Activated CD8-positive, alpha-beta memory T cell treated with anti-CD3 and anti-CD28 coated beads for 48 hours (primary cell): ENCODE data around the gene UBE2H.
"Not testable (repeated sequence)": the region's sequence is repeated elsewhere in the genome, so short reads cannot be mapped to it uniquely, and the experiment has no call there.

Experiments
- DNase-seq, 3 experiments: peaks; one replicate each; pipeline ENCODE4 v3.0.0-alpha.2; 2020; ENCODE audit warnings: low read depth in 2 of 3, low spot score in 2 of 3

The UBE2H gene

GRCh38 chr7:129824291-129825208 is 128.2 kb downstream of the UBE2H start:
- peak in 1 of 3 experiments; percentile 14 for DNase-seq

- not testable (repeated sequence) for DNase-seq
These were observed 129.6 kb downstream of the UBE2H start for GRCh38 chr7:129823143-129823542.

GRCh38 chr7:129821476-129821875 is 131.3 kb downstream of the UBE2H start:
- no peak for DNase-seq

GRCh38 chr7:129816742-129817141 is 136.0 kb downstream of the UBE2H start:
- DNase-seq = no peak

- no peak for DNase-seq
These were observed 144.9 kb downstream of the UBE2H start for GRCh38 chr7:129807863-129808262.

GRCh38 chr7:129804890-129805719 is 147.7 kb downstream of the UBE2H start:
- no peak for DNase-seq

GRCh38 chr7:129804111-129804889 is 148.5 kb downstream of the UBE2H start:
- no peak for DNase-seq

GRCh38 chr7:129803546-129804081 is 149.1 kb downstream of the UBE2H start:
- DNase-seq = no peak

GRCh38 chr7:129801882-129802281 is 150.9 kb downstream of the UBE2H start:
- DNase-seq = no peak

GRCh38 chr7:129800901-129801300 is 151.9 kb downstream of the UBE2H start:
- no peak for DNase-seq

- no peak for DNase-seq
These were observed 153.3 kb downstream of the UBE2H start for GRCh38 chr7:129799350-129799955.

- no peak for DNase-seq
These were observed 154.0 kb downstream of the UBE2H start for GRCh38 chr7:129798616-129799349.

GRCh38 chr7:129797214-129797789 is 155.5 kb downstream of the UBE2H start:
- no peak for DNase-seq

- DNase-seq = no peak
These were observed 156.5 kb downstream of the UBE2H start for GRCh38 chr7:129796186-129796775.

GRCh38 chr7:129794461-129794860 is 158.3 kb downstream of the UBE2H start:
- not testable (repeated sequence) for DNase-seq

- no peak for DNase-seq
These were observed 159.1 kb downstream of the UBE2H start for GRCh38 chr7:129793506-129794310.

GRCh38 chr7:129792721-129793120 is 160.0 kb downstream of the UBE2H start:
- no peak for DNase-seq

- no peak for DNase-seq
These were observed 162.6 kb downstream of the UBE2H start for GRCh38 chr7:129790136-129790535.
